Astrocyte (in vitro differentiated cells and primary cell): ENCODE data around the gene HHIP. TPM values are rescaled to one million over a fixed set of nuclear protein-coding genes. Genes with fewer than 3 reads are reported as not detected.

Experiments
- DNase-seq: peaks from one replicate; pipeline ENCODE4 v3.0.0-alpha.2; 2010; ENCODE audit warnings: low read depth
- FAIRE-seq: peaks from 2 replicates; lab custom pipeline; 2011; peaks lifted over from hg19 to GRCh38; lab: Jason Lieb, UNC
- H2AFZ ChIP-seq: 2 replicates; pipeline ENCODE4 v1.6.0; 2012; ENCODE audit warnings: low read depth, low read length, inconsistent platforms
- H3K27ac ChIP-seq: 2 replicates; pipeline ENCODE4 v1.5.1; 2011; ENCODE audit warnings: low read depth, low read length, inconsistent platforms
- H3K27me3 ChIP-seq: 2 replicates; pipeline ENCODE4 v1.6.0; 2011; ENCODE audit warnings: low read length, inconsistent platforms; ENCODE audit not compliant: insufficient read depth
- H3K36me3 ChIP-seq: 2 replicates; pipeline ENCODE4 v1.5.1; 2011; ENCODE audit warnings: low read length, inconsistent platforms; ENCODE audit not compliant: insufficient read depth
- H3K4me1 ChIP-seq: 2 replicates; pipeline ENCODE4 v1.5.1; 2011; ENCODE audit warnings: low read length, inconsistent platforms; ENCODE audit not compliant: insufficient read depth
- H3K4me2 ChIP-seq: 2 replicates; pipeline ENCODE4 v1.6.0; 2012; ENCODE audit warnings: low read length, inconsistent platforms
- H3K4me3 ChIP-seq: 2 replicates; pipeline ENCODE4 v1.5.1; 2011; ENCODE audit warnings: low read depth, mild to moderate bottlenecking, low read length, inconsistent platforms; ENCODE audit not compliant: insufficient read depth
- H3K79me2 ChIP-seq: 2 replicates; pipeline ENCODE4 v1.6.0; 2012; ENCODE audit warnings: mild to moderate bottlenecking, low read length, inconsistent platforms; ENCODE audit not compliant: insufficient read depth
- H3K9ac ChIP-seq: 2 replicates; pipeline ENCODE4 v1.6.0; 2012; ENCODE audit warnings: mild to moderate bottlenecking, low read length, inconsistent platforms
- H3K9me3 ChIP-seq: 2 replicates; pipeline ENCODE4 v1.5.1; 2012; ENCODE audit warnings: low read depth, mild to moderate bottlenecking, low read length, inconsistent platforms; ENCODE audit not compliant: insufficient read depth
- H4K20me1 ChIP-seq: 2 replicates; pipeline ENCODE4 v1.6.0; 2012; ENCODE audit warnings: low read length, inconsistent platforms; ENCODE audit not compliant: insufficient read depth
- H3K27ac Mint-ChIP-seq: one replicate; pipeline ENCODE4 v1.8.0; 2021; ENCODE audit warnings: mild to moderate bottlenecking, mixed read lengths; ENCODE audit not compliant: unreplicated experiment
- H3K27me3 Mint-ChIP-seq: one replicate; pipeline ENCODE4 v1.8.0; 2021; ENCODE audit warnings: low read depth, mixed read lengths; ENCODE audit not compliant: unreplicated experiment
- H3K36me3 Mint-ChIP-seq: one replicate; pipeline ENCODE4 v1.8.0; 2021; ENCODE audit warnings: low read depth, mixed read lengths; ENCODE audit not compliant: unreplicated experiment
- H3K4me1 Mint-ChIP-seq: one replicate; pipeline ENCODE4 v1.8.0; 2021; ENCODE audit warnings: low read depth, mixed read lengths; ENCODE audit not compliant: unreplicated experiment
- H3K4me3 Mint-ChIP-seq: one replicate; pipeline ENCODE4 v1.8.0; 2021; ENCODE audit warnings: mild to moderate bottlenecking, moderate library complexity, mixed read lengths; ENCODE audit not compliant: unreplicated experiment
- H3K9me3 Mint-ChIP-seq: one replicate; pipeline ENCODE4 v1.8.0; 2021; ENCODE audit warnings: mild to moderate bottlenecking, mixed read lengths; ENCODE audit not compliant: unreplicated experiment
- EZH2 ChIP-seq: IDR thresholded peaks from 2 replicates; pipeline ENCODE4 v1.6.1; 2012; ENCODE audit warnings: mild to moderate bottlenecking, low read length, inconsistent platforms; ENCODE audit not compliant: insufficient read depth
- total RNA-seq: library from RNA; stranded (reverse); gene quantifications from 2 replicates; pipeline ENCODE4 v1.2.1, GENCODE V29; 2021
- TF ChIP-seq, protein P1 (sequence below): IDR thresholded peaks from 2 replicates; pipeline ENCODE4 v1.5.1; 2011; ENCODE audit warnings: low read depth, mild to moderate bottlenecking, inconsistent platforms, low read length, moderate library complexity; ENCODE audit not compliant: insufficient read depth

The HHIP gene
- total RNA-seq, 1 donor from 2014 or later: 4.0 TPM

DNA sequence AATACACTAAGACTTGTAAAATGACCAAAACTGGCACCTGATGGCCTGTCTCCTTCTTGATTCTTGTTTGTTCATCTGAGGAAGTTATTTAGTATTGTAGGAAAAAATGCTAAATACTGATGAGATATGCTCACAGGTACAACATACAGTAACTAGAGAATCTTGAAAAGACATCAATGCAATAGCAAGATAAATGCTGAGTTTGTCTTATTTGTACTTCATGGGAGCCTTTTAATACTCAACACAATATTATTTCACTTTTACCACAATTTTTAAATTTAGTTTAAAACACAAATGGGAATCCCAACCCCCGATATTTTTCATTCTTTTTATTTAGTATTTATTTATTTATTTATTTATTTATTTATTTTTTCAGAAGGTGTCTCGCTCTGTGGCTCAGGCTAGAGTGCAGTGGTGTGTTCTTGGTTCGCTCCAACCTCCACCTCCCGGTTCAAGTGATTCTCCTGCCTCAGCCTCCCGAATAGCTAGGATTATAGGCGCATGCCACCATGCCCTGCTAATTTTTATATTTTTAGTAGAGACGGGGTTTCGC, 12.1 kb downstream of the HHIP start:
- peaks cover 5% of the 10 kb centered on the region for H3K4me1 Mint-ChIP-seq
- H3K27ac ChIP-seq: no peak overlapping the region
- H3K4me2 ChIP-seq: no peak overlapping the region
- no peak overlapping the region for H3K4me3 Mint-ChIP-seq
- H2AFZ ChIP-seq: no peak overlapping the region
- H3K27me3 ChIP-seq: no peaks in the 10 kb centered on the region
- TF ChIP-seq, protein P1, sequence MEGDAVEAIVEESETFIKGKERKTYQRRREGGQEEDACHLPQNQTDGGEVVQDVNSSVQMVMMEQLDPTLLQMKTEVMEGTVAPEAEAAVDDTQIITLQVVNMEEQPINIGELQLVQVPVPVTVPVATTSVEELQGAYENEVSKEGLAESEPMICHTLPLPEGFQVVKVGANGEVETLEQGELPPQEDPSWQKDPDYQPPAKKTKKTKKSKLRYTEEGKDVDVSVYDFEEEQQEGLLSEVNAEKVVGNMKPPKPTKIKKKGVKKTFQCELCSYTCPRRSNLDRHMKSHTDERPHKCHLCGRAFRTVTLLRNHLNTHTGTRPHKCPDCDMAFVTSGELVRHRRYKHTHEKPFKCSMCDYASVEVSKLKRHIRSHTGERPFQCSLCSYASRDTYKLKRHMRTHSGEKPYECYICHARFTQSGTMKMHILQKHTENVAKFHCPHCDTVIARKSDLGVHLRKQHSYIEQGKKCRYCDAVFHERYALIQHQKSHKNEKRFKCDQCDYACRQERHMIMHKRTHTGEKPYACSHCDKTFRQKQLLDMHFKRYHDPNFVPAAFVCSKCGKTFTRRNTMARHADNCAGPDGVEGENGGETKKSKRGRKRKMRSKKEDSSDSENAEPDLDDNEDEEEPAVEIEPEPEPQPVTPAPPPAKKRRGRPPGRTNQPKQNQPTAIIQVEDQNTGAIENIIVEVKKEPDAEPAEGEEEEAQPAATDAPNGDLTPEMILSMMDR: no peak
- TF ChIP-seq EZH2: no peak
- FAIRE-seq (no peak), DNase-seq (no peak)
- H3K9me3 ChIP-seq: no peaks in the 10 kb centered on the region
- H3K9ac ChIP-seq: no peak overlapping the region
- no peaks in the 10 kb centered on the region for H3K27me3 Mint-ChIP-seq
- no peak overlapping the region for H3K27ac Mint-ChIP-seq
- H3K36me3 ChIP-seq: peaks cover 43% of the 10 kb centered on the region
- H3K4me1 ChIP-seq: no peaks in the 10 kb centered on the region
- no peaks in the 10 kb centered on the region for H3K36me3 Mint-ChIP-seq
- no peaks in the 10 kb centered on the region for H3K9me3 Mint-ChIP-seq
- no peaks in the 10 kb centered on the region for H4K20me1 ChIP-seq
- peaks cover 40% of the 10 kb centered on the region for H3K79me2 ChIP-seq
- no peak overlapping the region for H3K4me3 ChIP-seq

DNA sequence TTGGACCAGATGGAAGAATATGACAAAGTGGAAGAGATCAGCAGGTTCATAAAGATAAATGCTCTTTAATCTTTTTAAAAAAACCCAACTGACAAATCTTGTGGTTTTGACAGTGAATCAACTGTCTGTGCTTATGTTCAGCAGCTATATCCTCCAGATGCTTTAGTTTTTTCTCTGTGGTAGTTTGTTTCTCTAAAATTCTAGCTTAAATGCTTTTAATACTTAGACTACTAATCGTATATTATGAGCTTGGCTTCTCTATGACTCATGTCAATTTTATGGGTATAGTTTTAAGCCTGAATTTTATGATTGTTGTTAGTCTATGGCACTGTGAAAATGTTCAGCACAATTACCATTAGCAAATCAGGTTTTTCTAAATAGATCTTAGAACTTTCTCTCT, 12.9 kb downstream of the HHIP start:
- DNase-seq (peak; percentile 80), FAIRE-seq (peak; percentile 60)
- Mint-ChIP-seq H3K27ac (no peak overlapping the region), H3K4me1 (peaks cover 5% of the 10 kb centered on the region), H3K9me3 (no peaks in the 10 kb centered on the region), H3K27me3 (no peaks in the 10 kb centered on the region), H3K36me3 (no peaks in the 10 kb centered on the region), H3K4me3 (no peak overlapping the region)
- Histone ChIP-seq H3K4me1 (no peaks in the 10 kb centered on the region), H3K4me3 (no peak overlapping the region), H3K27me3 (no peaks in the 10 kb centered on the region), H4K20me1 (no peaks in the 10 kb centered on the region), H3K9ac (no peak overlapping the region), H2AFZ (no peak overlapping the region), H3K4me2 (no peak overlapping the region), H3K27ac (no peak overlapping the region), H3K79me2 (peaks cover 32% of the 10 kb centered on the region), H3K9me3 (no peaks in the 10 kb centered on the region), H3K36me3 (peaks cover 38% of the 10 kb centered on the region)
- TF ChIP-seq, protein P1: no peak
- no peak for TF ChIP-seq EZH2

DNA sequence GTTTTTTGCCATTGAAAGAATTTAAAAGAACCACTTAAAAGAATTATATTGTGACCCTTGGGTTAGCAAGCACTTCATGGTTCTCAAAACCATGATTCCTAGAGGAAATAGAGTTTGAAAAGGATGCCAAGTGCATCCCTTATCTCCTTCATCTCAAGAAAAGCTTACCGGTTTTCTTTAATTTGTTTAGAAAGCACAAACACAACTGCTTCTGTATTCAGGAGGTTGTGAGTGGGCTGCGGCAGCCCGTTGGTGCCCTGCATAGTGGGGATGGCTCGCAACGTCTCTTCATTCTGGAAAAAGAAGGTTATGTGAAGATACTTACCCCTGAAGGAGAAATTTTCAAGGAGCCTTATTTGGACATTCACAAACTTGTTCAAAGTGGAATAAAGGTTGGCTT, 13.5 kb downstream of the HHIP start:
- no peak overlapping the region for H3K4me2 ChIP-seq
- FAIRE-seq: no peak

More for the DNA sequence above, 13.5 kb downstream of the HHIP start:
- Mint-ChIP-seq H3K9me3 (no peaks in the 10 kb centered on the region), H3K27me3 (no peaks in the 10 kb centered on the region), H3K27ac (no peak overlapping the region), H3K4me1 (peaks cover 5% of the 10 kb centered on the region), H3K4me3 (no peak overlapping the region), H3K36me3 (no peaks in the 10 kb centered on the region)
- H4K20me1 ChIP-seq: no peaks in the 10 kb centered on the region
- TF ChIP-seq, protein P1: no peak
- no peak for TF ChIP-seq EZH2
- no peak overlapping the region for H3K27ac ChIP-seq
- no peaks in the 10 kb centered on the region for H3K4me1 ChIP-seq
- peaks cover 28% of the 10 kb centered on the region for H3K79me2 ChIP-seq
- no peak overlapping the region for H3K9ac ChIP-seq
- no peaks in the 10 kb centered on the region for H3K27me3 ChIP-seq
- peaks cover 38% of the 10 kb centered on the region for H3K36me3 ChIP-seq
- H3K9me3 ChIP-seq: no peaks in the 10 kb centered on the region
- DNase-seq: no peak
- no peak overlapping the region for H3K4me3 ChIP-seq
- no peak overlapping the region for H2AFZ ChIP-seq
